ENCODE measurements around the gene ZNF622.

GRCh38 chr5:16454686-16455085 is 10.9 kb downstream of the ZNF622 start:
- TF ChIP-seq CTCF (IDR thresholded peaks at IDR 0.05) (no peak), POLR2A (IDR thresholded peaks at IDR 0.05) (no peak)
